ENCODE data around the gene UBN1.

UBN1 gene

GRCh38 chr16:4805231-4805630 lies 42.0 kb upstream of the UBN1 start:
- no peak for DNase-seq (ENCODE audit: low read depth)
- H3K4me3 ChIP-seq (ENCODE audit: control insufficient read depth, low read depth, low read length) = no peak overlapping the region
- TF ChIP-seq, protein P1, sequence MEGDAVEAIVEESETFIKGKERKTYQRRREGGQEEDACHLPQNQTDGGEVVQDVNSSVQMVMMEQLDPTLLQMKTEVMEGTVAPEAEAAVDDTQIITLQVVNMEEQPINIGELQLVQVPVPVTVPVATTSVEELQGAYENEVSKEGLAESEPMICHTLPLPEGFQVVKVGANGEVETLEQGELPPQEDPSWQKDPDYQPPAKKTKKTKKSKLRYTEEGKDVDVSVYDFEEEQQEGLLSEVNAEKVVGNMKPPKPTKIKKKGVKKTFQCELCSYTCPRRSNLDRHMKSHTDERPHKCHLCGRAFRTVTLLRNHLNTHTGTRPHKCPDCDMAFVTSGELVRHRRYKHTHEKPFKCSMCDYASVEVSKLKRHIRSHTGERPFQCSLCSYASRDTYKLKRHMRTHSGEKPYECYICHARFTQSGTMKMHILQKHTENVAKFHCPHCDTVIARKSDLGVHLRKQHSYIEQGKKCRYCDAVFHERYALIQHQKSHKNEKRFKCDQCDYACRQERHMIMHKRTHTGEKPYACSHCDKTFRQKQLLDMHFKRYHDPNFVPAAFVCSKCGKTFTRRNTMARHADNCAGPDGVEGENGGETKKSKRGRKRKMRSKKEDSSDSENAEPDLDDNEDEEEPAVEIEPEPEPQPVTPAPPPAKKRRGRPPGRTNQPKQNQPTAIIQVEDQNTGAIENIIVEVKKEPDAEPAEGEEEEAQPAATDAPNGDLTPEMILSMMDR (conservative IDR thresholded peaks at IDR 0.05; ENCODE audit: control insufficient read depth, insufficient read depth, low read depth, low read length) = no peak

DNA sequence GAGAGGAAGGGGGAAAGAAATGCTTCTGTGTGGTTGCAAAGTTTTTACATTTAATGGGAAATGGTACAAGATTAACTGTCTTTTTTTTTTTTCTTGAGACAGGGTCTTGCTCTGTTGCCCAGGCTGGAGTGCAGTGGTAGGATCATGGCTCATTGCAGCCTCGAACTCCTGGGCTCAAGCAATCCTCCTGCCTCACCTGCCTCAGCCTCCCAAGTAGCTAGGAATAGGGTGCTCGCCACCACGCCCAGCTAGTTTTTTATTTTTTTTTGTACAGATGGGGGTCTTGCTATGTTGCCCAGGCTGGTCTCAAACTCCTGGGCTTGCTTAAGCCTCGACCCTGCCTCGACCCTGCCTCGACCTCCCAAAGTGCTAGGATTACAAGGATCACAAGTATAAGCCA lies 41.0 kb upstream of the UBN1 start:
- TF ChIP-seq, protein P1 (conservative IDR thresholded peaks at IDR 0.05; ENCODE audit: control insufficient read depth, insufficient read depth, low read depth, low read length) = no peak
- no peak overlapping the region for H3K4me3 ChIP-seq (ENCODE audit: control insufficient read depth, low read depth, low read length)
- DNase-seq (ENCODE audit: low read depth) = no peak

DNA sequence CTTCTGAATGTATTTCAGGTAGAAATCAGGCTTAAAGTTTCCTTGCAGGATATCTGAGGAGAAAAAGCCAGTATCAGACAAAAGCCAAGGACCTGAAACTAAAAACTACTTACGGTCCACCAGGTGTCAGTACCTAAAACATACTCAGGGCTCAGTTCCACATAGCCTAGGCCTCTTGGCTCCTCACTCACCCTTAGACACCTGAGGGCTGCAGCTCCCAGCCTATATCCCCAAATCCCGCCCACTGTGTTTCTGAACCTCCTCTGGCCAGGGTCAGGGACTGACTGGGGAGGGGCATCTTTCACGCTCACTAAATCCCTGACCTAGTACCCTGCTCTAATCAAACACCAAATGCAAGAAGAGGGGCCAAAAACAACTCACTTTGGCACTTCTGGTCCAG lies 36.0 kb upstream of the UBN1 start:
- DNase-seq (ENCODE audit: low read depth) = no peak
- H3K4me3 ChIP-seq (ENCODE audit: control insufficient read depth, low read depth, low read length) = no peak overlapping the region
- TF ChIP-seq, protein P1 (conservative IDR thresholded peaks at IDR 0.05; ENCODE audit: control insufficient read depth, insufficient read depth, low read depth, low read length) = no peak

DNA sequence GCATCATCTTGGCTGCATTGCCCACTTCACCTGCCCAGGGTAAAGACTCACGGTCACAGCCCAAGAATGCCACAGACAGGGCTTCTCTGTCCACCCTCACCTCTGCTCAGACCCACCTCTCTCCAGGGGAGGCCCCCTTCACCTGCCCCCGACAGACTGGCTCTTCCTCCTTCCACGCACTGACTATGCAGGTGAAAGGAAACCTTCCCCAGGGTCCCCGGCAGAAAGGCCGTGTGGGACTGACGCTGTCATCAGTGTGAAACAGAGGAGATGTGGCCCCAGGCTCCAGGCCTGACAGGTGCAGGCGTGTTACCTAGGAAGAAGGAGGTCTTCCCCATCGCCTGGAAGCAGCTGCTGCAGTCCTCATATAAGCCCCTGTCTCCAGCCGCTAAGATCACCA lies 35.5 kb upstream of the UBN1 start:
- TF ChIP-seq, protein P1 (conservative IDR thresholded peaks at IDR 0.05; ENCODE audit: control insufficient read depth, insufficient read depth, low read depth, low read length) = no peak
- no peak overlapping the region for H3K4me3 ChIP-seq (ENCODE audit: control insufficient read depth, low read depth, low read length)
- DNase-seq (ENCODE audit: low read depth) = no peak

DNA sequence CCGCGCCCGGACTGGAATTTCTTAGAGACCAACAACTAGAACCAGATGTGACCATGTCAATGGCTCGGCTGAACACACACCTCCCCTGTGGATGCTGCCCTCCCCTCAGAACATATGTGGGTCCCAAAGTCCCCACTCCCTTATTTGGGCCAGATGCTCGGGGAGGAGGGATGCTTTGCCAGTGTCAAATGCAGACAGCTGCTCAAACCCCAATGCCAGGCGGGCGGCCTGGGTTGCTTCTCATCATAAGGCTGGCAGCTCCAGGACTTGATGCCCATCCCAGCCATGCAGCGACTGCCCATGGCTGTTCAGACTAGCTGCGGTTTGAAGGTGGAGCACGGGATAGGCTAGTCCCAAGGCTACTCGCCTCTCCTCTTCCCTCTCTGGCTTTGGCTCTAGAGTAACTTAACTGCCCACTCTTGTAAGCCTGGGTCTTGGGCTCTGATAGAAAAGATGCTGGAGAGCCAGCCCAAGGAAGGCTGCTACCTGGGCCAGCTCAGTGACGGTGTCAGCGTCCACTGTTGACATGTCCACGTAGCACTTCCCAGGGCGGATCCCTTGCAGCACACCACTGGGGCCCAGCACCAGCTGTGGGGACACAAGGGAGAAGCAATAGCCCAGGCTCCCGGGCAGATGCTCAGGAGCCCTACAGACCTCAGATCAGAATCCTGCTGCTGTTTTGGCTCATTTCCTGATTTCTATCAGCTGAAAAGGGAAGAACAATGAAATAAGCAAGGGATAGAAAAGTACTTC lies 33.9 kb upstream of the UBN1 start:
- DNase-seq (ENCODE audit: low read depth) = no peak
- no peak overlapping the region for H3K4me3 ChIP-seq (ENCODE audit: control insufficient read depth, low read depth, low read length)
- TF ChIP-seq, protein P1 (conservative IDR thresholded peaks at IDR 0.05; ENCODE audit: control insufficient read depth, insufficient read depth, low read depth, low read length) = no peak

DNA sequence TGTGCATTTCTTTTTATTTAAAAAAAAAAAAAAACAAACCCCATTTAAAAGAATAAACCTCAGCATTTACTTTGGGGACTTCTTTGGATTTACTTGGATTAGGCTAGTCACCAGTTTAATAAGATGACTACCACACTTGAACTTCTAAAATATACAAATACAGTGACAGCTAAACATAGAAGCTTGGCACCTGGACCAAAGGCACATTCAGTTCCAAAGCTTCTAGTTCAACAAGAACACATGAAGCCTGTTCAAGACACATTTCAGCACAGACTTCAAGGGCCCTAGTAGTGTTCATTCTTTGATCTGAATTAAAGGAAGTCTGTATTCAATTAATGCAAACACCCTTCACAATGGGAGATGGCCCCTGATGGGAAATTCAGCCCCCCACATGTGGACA lies 33.2 kb upstream of the UBN1 start:
- H3K4me3 ChIP-seq (ENCODE audit: control insufficient read depth, low read depth, low read length) = no peak overlapping the region
- no peak for DNase-seq (ENCODE audit: low read depth)
- TF ChIP-seq, protein P1 (conservative IDR thresholded peaks at IDR 0.05; ENCODE audit: control insufficient read depth, insufficient read depth, low read depth, low read length) = no peak

Data from fibroblast of mammary gland (primary cell).